ENCODE measurements around the gene C21orf58. TPM values are rescaled to one million over a fixed set of nuclear protein-coding genes. Genes with fewer than 3 reads are reported as not detected.

Gene C21orf58
- total RNA-seq, 1 donor from 2014 or later, result 0.53 TPM

- peak; percentile 10 for TF ChIP-seq CTCF (IDR thresholded peaks at IDR 0.05; ENCODE audit: insufficient read depth, low read length, severe bottlenecking)
- H3K36me3 ChIP-seq (ENCODE audit: control insufficient read depth, insufficient read depth, low read length), result peaks cover 6% of the 10 kb centered on the region
- no peak for FAIRE-seq
- no peaks in the 10 kb centered on the region for H3K27me3 ChIP-seq (ENCODE audit: control insufficient read depth, insufficient read depth, low read length)
- no peak overlapping the region for H3K4me3 ChIP-seq (ENCODE audit: low read depth, low read length)
- no peak for DNase-seq (ENCODE audit: low read depth)
Observed at GRCh38 chr21:46326110-46326703, 2.5 kb upstream of the C21orf58 start.

DNA sequence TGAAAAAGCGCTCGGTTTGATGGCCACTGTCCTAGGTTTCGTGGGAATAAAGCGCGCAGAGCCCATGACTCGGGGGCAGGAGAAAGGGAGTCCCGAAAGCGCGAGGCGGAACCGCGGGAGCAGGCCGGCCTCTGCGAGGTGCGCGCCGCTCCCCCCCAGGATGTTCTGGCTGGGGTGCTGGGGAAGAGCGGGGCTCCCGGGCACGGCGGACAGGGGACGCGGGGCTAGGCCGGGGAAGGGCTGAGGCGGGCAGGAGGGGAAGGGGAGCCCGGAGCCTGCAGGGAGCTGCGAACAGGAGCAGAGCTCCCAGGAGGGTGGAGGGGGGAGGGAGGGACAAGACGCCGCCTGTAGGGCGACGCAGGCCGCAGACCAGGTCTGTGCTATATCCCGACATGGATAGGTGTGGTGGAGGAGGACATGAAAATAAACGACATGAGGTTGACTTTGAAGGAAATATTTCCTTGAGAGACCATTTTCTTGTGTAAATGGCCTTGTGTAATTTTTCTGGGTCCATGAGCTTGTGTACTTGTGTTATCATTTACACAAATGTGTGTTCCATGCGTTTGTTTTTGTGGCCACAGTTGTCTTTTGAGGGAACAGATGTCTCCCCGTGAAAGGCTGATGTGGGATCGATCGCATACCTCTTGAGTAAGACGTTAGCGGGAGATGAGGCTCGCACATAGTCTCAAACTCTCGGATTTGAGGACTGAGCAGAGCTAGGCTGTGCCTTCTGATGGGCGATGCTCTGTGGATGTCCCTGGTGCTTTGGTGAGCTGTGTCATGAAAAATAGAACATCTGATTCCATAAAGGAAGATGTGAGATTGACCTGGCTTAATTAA, 1.6 kb upstream of the C21orf58 start:
- Histone ChIP-seq H3K4me3 (ENCODE audit: low read depth, low read length) (peak overlapping the region; percentile 94), H3K36me3 (ENCODE audit: control insufficient read depth, insufficient read depth, low read length) (peaks cover 6% of the 10 kb centered on the region), H3K27me3 (ENCODE audit: control insufficient read depth, insufficient read depth, low read length) (no peaks in the 10 kb centered on the region)
- peak; percentile 57 for TF ChIP-seq CTCF (IDR thresholded peaks at IDR 0.05; ENCODE audit: insufficient read depth, low read length, severe bottlenecking)
- DNase-seq (ENCODE audit: low read depth), result peak; percentile 50
- FAIRE-seq, result no peak

GRCh38 chr21:46324390-46325072, 861 bp upstream of the C21orf58 start:
- FAIRE-seq, result no peak

DNA sequence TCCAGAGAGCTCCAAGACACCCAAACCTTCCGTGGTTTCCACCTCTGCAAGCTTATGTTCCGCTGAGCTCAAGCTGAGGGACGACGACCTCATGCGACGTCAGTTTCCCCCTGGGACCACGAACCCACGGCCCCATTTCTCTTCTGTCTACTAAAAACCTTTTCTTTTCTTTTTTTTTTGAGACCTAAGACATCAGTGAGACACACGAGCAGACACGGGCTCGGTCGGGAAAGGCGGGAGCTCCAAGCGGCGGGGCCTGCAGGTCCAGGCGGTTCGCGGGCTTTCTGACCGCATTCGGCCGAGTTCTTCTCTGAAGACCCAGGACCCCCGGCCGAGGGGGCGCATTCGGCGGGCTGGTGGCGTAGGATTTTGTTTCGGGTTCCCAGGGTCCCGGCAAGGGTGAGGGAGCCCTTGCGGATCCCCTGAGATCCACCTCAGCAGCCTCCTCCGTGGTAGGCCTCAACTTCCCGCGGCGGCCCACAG, 402 bp downstream of the C21orf58 start:
- FAIRE-seq (no peak), DNase-seq (ENCODE audit: low read depth) (no peak)
- Histone ChIP-seq H3K27me3 (ENCODE audit: control insufficient read depth, insufficient read depth, low read length) (no peaks in the 10 kb centered on the region), H3K4me3 (ENCODE audit: low read depth, low read length) (peak overlapping the region; percentile 94), H3K36me3 (ENCODE audit: control insufficient read depth, insufficient read depth, low read length) (peaks cover 2% of the 10 kb centered on the region)
- TF ChIP-seq CTCF (IDR thresholded peaks at IDR 0.05; ENCODE audit: insufficient read depth, low read length, severe bottlenecking), result no peak

More at GRCh38 chr21:46324390-46325072, 861 bp upstream of the C21orf58 start:
- DNase-seq (ENCODE audit: low read depth), result peak; percentile 30
- Histone ChIP-seq H3K4me3 (ENCODE audit: low read depth, low read length) (peak overlapping the region; percentile 94), H3K27me3 (ENCODE audit: control insufficient read depth, insufficient read depth, low read length) (no peaks in the 10 kb centered on the region), H3K36me3 (ENCODE audit: control insufficient read depth, insufficient read depth, low read length) (peaks cover 3% of the 10 kb centered on the region)
- no peak for TF ChIP-seq CTCF (IDR thresholded peaks at IDR 0.05; ENCODE audit: insufficient read depth, low read length, severe bottlenecking)

- DNase-seq (ENCODE audit: low read depth) (peak; percentile 27), FAIRE-seq (no peak)
- TF ChIP-seq CTCF (IDR thresholded peaks at IDR 0.05; ENCODE audit: insufficient read depth, low read length, severe bottlenecking), result no peak
- Histone ChIP-seq H3K27me3 (ENCODE audit: control insufficient read depth, insufficient read depth, low read length) (no peaks in the 10 kb centered on the region), H3K36me3 (ENCODE audit: control insufficient read depth, insufficient read depth, low read length) (no peaks in the 10 kb centered on the region), H3K4me3 (ENCODE audit: low read depth, low read length) (peak overlapping the region; percentile 94)
Observed at GRCh38 chr21:46322351-46323226, 1.1 kb downstream of the C21orf58 start.
